GM18520 (cell line): ENCODE results near the gene ERCC3.
"Not testable (repeated sequence)": the region's sequence is repeated elsewhere in the genome, so short reads cannot be mapped to it uniquely, and the experiment has no call there.

Source experiments
- ATAC-seq: cut with Tn5 transposase; IDR thresholded peaks from one replicate; pipeline ENCODE4 v1.9.1; 2021; ENCODE audit not compliant: unreplicated experiment

Gene ERCC3

DNA sequence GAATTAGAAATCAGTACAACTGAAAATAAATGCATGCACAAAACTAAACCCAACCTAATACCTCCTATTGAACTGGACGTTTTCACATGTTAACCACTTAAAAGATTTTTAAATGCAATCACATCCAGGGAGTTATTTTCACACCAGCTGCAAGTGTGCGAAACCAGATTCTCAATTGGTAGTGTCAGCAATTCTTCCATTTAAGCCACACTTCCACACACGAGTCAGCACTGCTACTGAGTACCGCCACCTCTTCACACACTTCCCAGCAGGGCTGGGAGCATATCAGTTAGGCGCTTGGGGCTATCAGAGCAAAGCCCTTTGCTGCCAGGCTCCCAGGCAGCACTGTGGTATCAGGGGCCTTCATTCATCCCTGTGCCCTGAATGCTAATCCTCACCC is 14.2 kb downstream of the ERCC3 start:
- no peak for ATAC-seq

DNA sequence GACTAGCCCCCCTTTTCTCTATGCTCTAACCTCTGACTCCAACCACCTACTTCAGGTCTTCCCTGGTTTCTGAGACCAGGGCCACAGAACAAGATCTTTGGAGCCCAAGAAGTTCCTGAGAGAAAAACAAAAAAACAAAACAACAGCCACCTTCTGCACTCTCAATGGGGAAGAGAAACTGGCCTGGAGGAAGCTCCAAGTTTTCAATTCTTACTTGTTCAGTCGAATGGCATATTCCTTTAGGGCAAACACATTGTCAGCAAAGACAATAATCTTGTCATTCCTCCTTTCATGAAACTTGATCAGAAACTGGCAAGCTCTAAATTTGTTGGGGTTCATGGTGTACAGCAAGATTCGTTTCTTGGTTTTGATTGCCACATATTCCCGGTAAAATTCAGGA is 15.0 kb downstream of the ERCC3 start:
- no peak for ATAC-seq

DNA sequence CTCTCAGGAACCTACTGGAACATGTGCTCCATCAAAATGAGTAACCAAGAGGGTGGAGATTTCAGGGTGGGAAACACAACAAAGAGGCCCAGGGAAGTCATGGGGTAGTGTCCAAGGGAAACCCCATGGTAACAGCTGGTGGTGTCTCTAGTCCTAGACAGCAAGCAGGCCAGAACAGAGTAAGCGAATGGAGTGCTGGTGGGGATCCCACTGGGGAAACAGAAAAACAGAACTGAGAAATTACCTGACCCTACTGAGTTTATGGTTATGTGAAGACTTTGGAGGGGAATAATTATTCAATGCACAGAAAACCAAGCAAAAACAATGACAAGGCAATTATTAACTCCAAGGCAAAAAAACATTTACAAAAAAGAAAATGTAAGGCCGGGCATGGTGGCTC is 16.9 kb downstream of the ERCC3 start:
- peak; percentile 65 for ATAC-seq

DNA sequence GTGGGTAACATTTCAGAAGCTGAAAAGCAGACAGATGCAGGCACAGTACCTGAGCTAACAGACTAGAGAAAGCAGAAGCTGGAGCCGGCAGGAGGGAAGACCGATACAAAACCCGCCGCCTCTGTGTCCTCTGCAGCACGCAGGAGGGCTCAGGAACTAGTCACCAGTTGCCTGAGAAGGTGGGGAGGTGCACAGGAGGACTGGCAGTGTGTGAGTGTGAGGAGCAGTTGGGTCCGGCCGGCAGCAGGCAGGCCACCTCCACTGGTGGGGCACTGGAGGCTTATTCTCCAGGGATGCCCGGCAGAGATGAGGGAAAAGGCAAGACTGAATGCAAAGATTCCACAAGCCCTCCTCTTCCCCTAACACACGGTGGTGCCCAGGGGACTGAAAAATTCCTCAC is 18.2 kb downstream of the ERCC3 start:
- no peak for ATAC-seq

DNA sequence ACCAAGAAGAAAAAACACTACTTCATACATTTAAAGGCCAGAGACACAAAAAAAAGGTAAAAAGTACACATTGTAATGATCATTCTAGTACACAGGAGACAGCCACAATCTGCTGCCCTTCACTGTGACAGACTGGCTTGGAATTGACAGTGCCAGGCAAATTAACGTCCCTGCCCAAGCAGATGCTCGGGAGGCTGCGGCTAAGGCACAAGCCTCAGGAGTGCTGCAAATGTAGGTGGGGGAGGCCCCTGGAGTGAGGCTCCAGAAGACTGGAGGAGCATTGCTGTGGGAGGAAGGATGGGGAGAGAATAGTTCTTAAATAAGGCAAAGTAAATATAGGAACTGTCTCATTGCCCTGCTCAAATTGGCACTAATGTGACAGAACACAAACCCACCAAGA is 18.6 kb downstream of the ERCC3 start:
- no peak for ATAC-seq

DNA sequence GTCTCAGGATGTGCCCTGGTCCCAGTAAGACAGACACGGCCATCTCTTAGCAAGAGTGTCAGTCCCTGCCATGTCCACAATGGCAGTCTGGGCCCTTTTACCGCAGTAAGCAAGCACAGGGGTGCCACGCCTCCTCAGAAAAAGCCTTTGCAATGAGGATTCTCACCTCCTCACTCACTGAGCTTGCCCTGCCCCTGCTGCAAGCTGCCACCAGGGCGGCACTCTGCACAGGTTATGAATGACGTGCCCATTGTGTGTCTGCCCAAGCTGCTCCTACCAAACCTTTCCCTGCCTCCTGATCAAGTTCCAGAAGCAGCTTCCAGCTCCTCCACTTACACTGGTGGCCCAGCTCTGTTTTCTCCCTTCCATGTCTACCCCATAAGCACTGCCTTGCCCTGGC is 23.3 kb downstream of the ERCC3 start:
- no peak for ATAC-seq

DNA sequence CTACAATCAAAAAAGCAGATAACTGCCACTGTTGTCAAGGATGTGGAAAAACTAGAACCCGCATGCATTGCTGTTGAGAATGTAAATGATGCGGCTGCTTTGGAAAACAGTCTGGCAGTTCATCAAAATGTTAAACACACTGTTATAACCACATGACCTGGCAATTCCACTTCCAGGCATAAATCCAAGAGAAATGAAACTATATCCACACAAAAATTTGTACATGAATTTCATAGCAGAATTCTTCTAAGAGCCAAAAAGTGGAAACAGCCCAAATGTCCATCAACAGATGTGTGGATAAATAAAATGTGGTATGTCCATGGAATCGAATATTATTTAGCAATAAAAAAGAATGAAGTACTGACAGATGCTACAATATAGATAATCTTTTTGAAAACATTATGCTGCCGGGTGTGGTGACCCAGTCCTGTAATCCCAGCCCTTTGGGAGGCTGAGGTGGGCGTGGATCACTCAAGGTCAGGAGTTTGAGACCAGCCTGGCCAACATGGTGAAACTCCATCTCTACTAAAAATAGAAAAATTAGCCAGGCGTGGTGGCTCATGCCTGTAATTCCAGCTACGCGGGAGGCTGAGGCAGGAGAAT is 32.0 kb downstream of the ERCC3 start:
- ATAC-seq: no peak

DNA sequence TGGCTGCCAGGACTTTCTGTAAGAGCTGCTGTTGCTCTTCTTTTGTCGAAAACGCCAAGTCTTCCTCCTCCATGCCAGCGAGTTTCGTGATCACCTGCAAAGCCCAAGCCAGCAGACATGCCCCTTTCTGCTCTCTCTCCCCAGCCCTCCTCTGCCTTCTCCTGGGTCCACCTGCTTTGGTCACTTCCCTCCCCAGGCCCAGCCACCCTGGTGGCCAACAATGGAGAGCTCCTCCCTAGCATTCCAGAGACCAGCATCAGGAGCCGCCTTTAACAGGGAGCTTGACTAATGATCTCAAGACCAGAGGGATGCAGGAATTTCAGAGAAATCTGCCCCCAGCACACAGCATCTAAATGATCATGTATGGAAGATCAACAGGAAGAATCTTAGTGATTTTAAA is 34.6 kb downstream of the ERCC3 start:
- no peak for ATAC-seq

DNA sequence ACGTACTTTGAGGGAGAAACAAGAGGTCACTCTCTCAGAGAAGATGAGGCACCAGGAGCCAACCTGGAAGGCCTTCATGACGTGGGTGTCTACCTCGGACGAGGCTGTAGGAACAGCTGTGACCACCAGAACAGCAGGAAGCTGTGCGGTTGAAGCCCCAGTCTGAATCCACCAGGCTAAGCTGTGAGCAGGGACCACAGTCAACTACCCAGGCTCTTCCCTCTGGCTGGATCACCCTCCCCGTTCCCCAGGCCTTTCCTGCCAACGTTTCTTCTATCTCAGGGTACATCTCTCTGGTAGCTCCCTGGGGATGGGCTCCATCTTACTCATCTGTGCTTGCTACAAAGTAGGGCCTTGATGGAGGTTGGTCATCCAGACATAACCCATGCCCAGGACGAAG is 37.1 kb downstream of the ERCC3 start:
- ATAC-seq: no peak

DNA sequence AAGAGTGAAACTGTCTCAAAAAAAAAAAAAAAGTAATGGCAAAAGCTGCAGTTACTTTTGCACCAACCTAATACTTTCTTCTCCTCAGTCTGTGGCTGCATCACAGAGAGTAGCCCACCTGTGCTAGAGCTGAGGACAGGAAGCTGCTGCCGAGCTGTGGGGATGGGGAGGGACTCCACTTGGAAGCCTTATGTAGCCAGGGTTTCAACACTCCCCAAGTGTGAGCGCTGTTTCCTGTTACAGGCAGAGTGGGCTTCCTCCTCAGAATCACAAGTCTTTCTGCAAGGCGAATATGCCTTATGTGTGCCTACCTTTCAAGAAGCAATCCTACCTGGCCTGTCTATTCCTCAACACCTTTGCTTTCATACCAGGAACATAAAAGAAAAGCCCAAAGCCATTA is 37.6 kb downstream of the ERCC3 start:
- ATAC-seq: no peak

DNA sequence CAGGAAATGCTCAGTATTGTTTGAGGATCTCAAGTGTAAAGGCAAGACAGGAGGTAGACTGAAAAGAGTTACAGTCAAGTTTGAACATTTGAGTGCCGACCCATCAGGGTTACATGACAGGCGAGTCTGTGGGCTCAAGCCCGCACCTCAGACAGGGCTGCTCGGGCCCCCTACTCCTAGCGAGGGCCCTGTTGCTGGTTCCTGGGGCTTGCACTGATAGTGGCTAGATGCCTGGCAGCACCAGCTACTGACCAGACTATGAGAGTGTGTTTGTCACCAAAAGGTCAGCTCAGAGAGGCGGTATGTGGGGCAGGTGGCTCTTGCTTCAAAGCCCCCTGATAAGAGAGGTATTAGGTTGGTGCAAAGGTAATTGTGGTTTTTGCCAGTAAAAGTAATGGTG is 38.2 kb downstream of the ERCC3 start:
- ATAC-seq: no peak

DNA sequence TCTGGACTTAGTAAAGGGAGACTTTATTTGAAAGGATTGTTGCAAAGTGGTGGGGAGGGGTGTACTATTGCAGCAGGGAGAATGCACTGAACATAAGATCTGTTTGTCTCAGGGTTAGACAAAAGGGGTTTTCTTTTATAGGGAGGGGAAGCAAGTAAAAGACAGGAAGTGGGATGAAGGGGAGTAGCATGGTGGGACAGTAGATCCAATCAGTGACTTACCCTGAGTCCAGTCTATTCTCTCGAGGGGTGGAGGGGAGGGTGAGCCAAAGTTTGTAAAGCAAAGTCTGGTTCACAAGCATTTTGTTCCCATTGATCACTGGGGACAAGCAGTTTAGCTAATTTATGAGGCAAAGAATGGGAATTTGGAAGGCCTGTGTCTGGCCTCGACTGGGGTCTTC is 38.8 kb downstream of the ERCC3 start:
- ATAC-seq: no peak

DNA sequence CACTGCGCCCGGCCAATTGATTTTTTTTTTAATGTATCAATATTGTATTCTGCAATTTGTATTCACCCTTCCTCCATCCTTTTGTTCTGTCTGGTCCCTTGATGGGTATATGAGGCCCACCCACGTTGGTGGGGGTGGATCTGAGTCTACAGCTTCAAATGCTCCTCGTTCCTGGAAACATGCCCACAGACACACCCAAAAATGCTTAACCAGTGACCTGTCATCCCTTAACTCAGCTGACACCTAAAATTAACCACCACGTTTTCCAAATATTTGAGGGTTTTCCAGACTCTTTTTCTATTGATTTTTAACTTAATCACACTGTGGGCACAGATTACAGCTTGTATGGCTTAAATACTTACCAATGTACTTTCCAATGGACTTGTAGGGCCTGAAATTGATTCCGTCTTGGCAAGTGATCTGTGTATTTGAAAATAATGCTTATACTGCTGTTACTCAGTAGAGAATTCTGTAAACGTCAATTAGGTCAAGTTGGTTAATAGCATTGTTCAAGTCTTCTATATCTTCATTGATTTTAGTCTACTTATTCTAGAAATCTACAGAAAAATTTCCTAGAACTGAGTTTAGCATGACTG is 39.5 kb downstream of the ERCC3 start:
- no peak for ATAC-seq

DNA sequence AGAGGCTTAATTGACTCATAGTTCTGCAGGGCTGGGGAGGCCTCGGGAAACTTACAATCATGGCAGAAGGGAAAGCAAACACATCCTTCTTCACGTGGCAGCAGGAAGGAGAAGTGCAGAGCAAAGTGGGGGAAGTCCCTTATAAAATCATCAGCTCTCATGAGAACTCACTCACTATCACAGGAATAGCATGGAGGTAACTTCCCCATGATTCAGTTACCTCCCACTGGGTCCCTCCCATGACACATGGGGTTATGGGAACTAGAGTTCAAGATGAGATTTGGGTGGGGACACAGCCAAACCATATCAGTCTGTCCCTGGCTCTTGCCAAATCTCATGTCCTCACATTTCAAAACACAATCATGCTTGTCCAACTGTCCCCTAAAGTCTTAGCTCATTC is 52.8 kb downstream of the ERCC3 start:
- not testable (repeated sequence) for ATAC-seq

DNA sequence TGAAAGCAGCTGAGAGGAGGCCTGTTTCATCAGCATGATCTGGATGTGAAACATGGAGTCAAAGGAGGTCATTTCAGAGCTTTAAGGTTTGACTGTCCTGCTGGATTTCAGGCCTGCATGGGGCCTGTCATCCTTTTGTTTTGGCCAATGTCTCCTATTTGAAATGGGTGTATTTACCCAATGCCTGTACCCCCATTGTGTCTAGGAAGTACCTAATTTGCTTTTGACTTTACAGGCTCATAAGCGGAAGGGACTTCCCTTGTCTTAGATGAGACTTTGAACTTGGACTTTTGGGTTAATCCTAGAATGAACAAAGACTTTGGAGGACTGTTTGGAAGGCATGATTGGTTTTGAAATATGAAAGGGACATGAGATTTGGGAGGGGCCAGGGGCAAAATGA is 54.5 kb downstream of the ERCC3 start:
- ATAC-seq: no peak

DNA sequence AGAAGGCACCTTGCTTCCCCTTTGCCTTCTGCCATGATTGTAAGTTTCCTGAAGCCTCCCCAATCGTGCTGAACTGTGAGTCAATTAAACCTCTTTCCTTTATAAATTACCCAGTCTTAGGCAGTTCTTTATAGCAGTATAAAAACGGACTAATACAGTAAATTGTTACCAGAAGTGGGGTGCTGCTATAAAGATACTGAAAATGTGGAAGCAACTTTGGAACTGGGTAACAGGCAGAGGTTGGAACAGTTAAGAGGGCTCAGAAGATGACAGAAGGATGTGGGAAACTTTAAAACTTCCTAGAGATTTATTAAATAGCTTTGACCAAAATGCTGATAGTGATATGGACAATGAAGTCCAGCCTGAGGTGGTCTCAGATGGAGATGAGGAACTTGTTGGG is 56.2 kb downstream of the ERCC3 start:
- not testable (repeated sequence) for ATAC-seq

DNA sequence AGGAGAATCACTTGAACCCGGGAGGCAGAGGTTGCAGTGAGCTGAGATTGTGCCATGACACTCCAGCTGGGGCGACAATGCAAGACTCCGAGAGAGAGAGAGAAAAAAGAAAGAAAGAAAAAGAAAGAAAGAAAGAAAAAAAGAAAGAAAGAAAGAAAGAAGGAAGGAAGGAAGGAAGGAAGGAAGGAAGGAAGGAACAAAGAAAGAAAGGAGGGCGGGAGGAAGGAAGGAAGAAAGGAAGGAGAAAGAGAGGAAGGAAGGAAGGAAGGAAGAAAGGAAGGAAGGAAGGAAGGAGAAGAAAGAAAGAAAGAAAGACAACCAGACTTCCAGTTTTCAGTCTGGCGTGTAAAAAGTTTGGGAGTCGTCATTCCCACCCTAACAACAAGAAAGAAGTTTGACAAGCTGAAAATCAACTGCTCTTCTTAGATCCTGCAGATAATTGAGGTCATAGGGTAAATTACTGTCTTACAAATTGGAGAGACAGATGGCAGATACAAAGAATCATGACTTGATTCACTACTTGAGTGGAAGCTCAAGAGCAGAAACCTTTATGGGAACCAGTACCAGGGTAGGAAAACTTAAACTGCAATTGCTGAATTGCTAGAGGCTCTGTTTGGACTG is 58.8 kb downstream of the ERCC3 start:
- no peak for ATAC-seq

DNA sequence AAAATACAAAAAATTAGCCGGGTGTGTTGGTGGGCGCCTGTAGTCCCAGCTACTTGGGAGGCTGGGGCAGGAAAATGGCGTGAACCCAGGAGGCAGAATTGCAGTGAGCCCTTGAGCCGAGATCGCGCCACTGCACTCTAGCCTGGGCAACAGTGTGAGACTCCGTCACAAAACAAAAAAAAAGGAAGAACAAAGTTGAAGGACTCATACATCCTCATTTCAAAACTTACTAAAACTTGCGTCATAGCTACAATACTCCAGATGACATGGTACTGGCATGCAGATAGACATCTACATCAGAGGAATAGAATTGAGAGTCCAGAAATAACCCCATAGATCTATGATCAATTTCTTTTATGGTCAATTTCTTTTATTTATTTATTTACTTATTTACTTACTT is 60.2 kb downstream of the ERCC3 start:
- ATAC-seq: no peak

DNA sequence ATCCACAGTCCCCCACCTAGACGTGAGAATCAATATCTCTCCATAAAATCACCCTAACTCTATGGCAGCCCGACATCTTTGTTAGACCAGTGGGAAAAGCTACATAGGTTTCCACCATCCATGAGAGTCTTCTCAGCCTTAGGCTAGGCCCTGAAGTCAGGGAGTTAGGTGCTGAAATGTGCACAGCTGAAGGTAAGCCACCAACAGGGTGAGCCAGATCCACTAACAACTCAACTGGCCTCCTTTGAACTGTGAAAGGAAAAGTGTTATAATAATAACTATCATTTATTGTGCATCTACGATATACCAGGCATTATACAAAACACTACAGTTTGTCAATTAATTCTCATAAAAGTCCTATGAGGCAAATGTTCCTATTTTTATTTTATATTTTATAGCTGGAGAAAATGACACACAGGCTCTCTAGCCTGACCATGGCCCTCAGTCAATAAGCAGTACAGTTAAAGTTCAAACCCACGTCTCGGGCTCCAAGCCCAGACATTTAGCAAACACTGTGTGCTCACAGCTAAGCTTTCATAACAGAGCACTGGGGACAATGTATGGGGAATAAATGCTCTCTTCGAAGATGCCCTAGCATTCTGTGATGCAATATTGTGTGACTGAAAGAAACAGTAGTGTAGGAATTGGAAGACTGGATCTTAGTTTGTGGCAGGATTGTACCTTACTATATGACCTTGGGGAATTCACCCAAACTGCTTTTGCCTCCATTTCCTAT is 62.6 kb downstream of the ERCC3 start:
- no peak for ATAC-seq

DNA sequence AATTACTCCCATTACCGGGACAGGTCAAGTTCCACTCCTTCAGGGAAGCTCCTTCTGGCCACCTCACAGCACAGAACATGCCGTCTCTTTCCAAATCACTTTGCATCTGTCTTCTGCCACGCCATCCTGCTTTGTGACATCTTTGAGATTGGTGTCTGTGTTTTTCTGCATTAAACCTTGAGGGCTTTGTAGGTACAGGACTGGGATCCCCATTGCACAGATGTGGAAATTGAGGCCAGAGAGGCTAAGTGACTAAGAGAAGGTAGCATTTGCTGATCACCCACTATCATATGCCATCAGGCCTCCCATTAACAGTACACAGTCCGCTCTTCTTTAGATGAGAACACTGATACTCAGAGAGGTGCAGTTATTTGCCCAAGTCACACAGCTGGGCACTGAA is 64.4 kb downstream of the ERCC3 start:
- no peak for ATAC-seq

DNA sequence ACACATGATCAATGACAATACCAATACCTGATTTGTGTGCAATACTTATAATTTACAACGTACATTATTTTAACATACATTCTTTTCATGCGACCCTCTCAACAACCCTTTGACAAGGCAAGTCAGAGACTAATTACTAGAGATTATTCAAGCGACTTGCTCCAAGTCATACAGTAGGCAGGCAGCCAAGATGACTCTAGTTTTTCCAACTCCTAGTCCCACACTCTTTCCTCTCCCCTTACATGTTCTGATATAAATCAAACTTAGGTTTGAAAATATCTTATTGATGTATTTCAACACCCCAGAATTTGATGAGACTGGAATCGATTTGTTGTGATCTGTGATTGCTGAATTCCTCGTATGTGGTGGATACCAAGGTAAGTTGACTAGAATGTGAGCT is 65.8 kb downstream of the ERCC3 start:
- no peak for ATAC-seq

DNA sequence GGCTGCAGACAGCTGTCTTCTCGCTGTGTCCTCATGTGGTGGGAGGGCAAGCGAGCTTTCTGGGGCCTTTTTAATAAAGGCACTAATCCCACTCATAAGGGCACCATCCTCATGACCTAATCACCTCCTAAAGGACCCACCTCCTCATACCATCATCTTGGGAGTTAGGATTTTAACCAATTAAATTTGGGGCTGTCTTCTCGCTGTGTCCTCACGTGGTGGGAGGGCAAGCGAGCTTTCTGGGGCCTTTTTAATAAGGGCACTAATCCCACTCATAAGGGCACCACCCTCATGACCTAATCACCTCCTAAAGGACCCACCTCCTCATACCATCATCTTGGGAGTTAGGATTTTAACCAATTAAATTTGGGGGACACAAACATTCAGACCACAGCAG is 66.7 kb downstream of the ERCC3 start:
- ATAC-seq: not testable (repeated sequence)
